Chondrocyte (in vitro differentiated cells): ENCODE data around the gene ACBD5. TPM values are rescaled to one million over a fixed set of nuclear protein-coding genes. Genes with fewer than 3 reads are reported as not detected.

Source experiments
- DNase-seq: peaks from one replicate; pipeline ENCODE4 v3.0.0; 2021; ENCODE audit warnings: mixed read lengths, low spot score
- H3K27ac Mint-ChIP-seq: one replicate; pipeline ENCODE4 v1.8.0; 2021; ENCODE audit warnings: mild to moderate bottlenecking, moderate library complexity, mixed read lengths; ENCODE audit not compliant: unreplicated experiment
- H3K27me3 Mint-ChIP-seq: 2 replicates; pipeline ENCODE4 v1.8.0; 2021; ENCODE audit warnings: low read depth, mixed read lengths
- H3K36me3 Mint-ChIP-seq: 2 replicates; pipeline ENCODE4 v1.8.0; 2021; ENCODE audit warnings: low read depth, mixed read lengths
- H3K4me1 Mint-ChIP-seq: 2 replicates; pipeline ENCODE4 v1.8.0; 2021; ENCODE audit warnings: low read depth, mild to moderate bottlenecking, mixed read lengths
- H3K4me3 Mint-ChIP-seq: one replicate; pipeline ENCODE4 v1.8.0; 2021; ENCODE audit warnings: mild to moderate bottlenecking, moderate library complexity, mixed read lengths; ENCODE audit not compliant: unreplicated experiment
- H3K9me3 Mint-ChIP-seq: 2 replicates; pipeline ENCODE4 v1.8.0; 2021; ENCODE audit warnings: low read depth, mixed read lengths
- CTCF ChIP-seq: fragments of 200-600 bp; sonication (generic); IDR thresholded peaks from 2 replicates; pipeline ENCODE4 v1.5.0; 2021; ENCODE audit warnings: antibody characterized with exemption, mild to moderate bottlenecking, moderate library complexity
- total RNA-seq: library from RNA; stranded (reverse); gene quantifications from 3 replicates; pipeline ENCODE4 v1.2.1, GENCODE V29; 2021

The ACBD5 gene
- total RNA-seq, 1 donor from 2014 or later = 24.6 TPM

- DNase-seq = no peak
- no peaks in the 10 kb centered on the region for H3K9me3 Mint-ChIP-seq
- H3K4me1 Mint-ChIP-seq = peaks cover 14% of the 10 kb centered on the region
- no peak overlapping the region for H3K27ac Mint-ChIP-seq
- H3K36me3 Mint-ChIP-seq = peaks cover 4% of the 10 kb centered on the region
- no peaks in the 10 kb centered on the region for H3K27me3 Mint-ChIP-seq
- no peak for TF ChIP-seq CTCF
- no peak overlapping the region for H3K4me3 Mint-ChIP-seq
These were observed 4.9 kb downstream of the ACBD5 start for GRCh38 chr10:27235706-27236105.

DNA sequence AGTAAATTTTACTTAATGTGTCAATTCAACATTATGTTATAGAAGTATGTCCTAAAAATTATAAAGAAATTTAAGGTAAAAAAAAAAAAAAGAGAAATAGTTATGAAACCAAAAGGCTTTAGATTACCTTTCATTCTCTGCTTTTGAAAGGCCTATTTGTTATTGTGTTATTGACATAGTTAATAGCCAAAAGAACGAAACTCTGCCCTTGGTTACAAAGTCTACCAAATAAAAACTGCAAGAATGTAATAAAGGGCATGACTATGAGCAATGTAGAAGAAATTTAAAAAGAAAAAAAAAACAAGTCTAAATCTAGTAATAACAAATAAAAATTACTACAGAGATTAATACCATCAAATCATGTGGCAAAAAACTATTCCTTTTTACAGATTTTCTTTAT, 10.6 kb downstream of the ACBD5 start:
- Mint-ChIP-seq H3K36me3 (peaks cover 8% of the 10 kb centered on the region), H3K9me3 (no peaks in the 10 kb centered on the region), H3K4me1 (no peaks in the 10 kb centered on the region), H3K27me3 (no peaks in the 10 kb centered on the region), H3K4me3 (no peak overlapping the region), H3K27ac (no peak overlapping the region)
- DNase-seq = no peak
- TF ChIP-seq CTCF = no peak

GRCh38 chr10:27225642-27226257, 14.8 kb downstream of the ACBD5 start:
- Mint-ChIP-seq H3K27ac (no peak overlapping the region), H3K36me3 (peaks cover 7% of the 10 kb centered on the region), H3K4me3 (no peak overlapping the region), H3K9me3 (no peaks in the 10 kb centered on the region), H3K4me1 (no peaks in the 10 kb centered on the region), H3K27me3 (no peaks in the 10 kb centered on the region)
- TF ChIP-seq CTCF = no peak
- no peak for DNase-seq

DNA sequence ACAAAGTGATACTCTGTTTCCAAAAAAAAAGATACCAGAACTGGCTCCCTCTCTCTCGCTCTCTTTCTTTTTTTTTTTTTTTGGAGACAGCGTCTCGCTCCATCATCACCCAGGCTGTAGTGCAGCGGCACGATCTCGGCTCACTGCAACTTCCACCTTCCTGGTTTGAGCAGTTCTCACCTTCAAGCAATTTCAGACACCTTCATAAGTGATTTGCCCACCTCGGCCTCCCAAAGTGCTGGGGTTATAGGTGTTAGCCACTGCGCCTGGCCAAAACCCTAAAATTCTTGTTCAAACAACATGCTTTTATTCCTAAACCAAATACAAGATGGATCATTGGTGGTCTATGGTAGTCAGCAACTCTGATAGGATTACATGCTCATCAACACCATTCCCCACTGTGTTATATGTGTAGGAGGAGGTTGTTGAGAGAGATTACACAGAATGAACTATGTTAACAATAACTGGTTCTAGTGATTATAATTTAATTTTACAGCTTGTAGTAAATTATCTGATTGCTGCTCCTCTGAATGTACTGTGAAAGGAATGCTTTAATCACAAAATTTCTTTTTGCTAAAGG, 15.5 kb downstream of the ACBD5 start:
- Mint-ChIP-seq H3K4me1 (no peaks in the 10 kb centered on the region), H3K27me3 (no peaks in the 10 kb centered on the region), H3K27ac (no peak overlapping the region), H3K36me3 (peaks cover 4% of the 10 kb centered on the region), H3K9me3 (no peaks in the 10 kb centered on the region), H3K4me3 (no peak overlapping the region)
- no peak for DNase-seq
- TF ChIP-seq CTCF = no peak

DNA sequence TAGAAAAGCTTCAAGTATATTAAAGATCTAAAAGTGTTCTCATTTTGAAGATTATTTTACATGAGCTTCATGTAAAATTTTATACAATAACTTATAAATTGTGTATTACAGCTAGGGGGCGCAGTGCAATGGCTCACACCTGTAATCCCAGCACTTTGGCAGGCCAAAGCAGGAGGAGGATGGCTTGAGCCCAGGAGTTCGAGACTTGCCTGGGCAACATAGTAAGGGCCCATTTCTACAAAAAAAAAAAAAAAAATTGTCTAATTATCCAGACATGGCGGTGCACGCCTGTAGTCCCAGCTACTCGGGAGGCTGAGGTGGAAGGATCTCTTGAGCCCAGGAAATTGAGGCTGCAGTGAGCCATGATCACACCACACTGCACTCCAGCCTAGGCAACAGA, 16.6 kb downstream of the ACBD5 start:
- H3K27me3 Mint-ChIP-seq = no peaks in the 10 kb centered on the region
- peaks cover 10% of the 10 kb centered on the region for H3K36me3 Mint-ChIP-seq
- H3K27ac Mint-ChIP-seq = no peak overlapping the region
- no peak for DNase-seq
- no peaks in the 10 kb centered on the region for H3K9me3 Mint-ChIP-seq
- peak; percentile 86 for TF ChIP-seq CTCF
- no peak overlapping the region for H3K4me3 Mint-ChIP-seq
- no peaks in the 10 kb centered on the region for H3K4me1 Mint-ChIP-seq
